Astrocyte (in vitro differentiated cells and primary cell): Measurements from ENCODE around the gene RCN2.

Experiments used
- EZH2 ChIP-seq: IDR thresholded peaks from 2 replicates; pipeline ENCODE4 v1.6.1; 2012; ENCODE audit warnings: mild to moderate bottlenecking, low read length, inconsistent platforms; ENCODE audit not compliant: insufficient read depth
- TF ChIP-seq, protein P1 (sequence below): IDR thresholded peaks from 2 replicates; pipeline ENCODE4 v1.5.1; 2011; ENCODE audit warnings: low read depth, mild to moderate bottlenecking, inconsistent platforms, low read length, moderate library complexity; ENCODE audit not compliant: insufficient read depth

DNA sequence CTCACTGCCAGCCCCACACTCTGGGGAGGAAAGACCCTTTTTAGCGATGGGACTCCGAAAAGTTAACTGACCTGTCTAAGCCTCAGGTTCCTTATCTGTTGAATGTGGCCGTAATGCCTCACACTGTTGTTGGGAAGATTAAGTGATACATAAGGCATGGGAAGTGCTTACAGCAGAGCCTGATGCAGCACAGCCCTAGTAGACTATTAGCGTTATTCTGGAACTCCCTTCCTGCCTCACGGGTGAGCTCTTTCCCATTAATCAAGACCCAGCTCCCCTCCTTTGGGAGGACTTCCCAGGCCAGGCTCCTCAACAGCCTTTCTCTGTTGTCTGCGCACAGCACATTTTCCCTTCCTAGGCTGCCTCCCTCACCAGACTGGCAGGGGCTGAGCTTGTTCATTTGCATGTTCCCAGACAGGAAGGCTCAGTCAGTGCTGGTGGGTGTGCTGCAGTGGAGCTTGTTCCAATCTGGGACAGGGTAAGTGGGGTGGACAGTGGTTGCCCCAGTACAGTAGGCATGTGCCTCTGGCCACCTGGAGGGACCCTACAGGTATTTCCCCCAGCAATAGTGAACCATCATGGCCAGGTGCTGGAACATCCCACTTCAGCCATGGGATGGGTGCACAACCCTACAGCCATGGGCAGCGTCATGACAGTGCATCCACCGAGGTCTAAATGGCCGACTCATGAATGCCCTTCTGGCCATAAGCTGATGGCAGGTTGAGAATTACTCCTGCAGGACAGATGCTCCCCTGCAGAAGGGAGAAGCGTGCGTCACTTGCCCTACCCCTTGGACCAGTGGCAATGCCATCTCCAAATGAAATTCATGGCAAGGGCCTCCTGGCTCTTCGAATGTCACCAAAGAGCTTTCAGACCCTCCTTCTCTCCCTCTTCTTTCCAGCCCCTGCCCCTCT is 57.6 kb downstream of the RCN2 start:
- TF ChIP-seq EZH2 = no peak
- TF ChIP-seq, protein P1, sequence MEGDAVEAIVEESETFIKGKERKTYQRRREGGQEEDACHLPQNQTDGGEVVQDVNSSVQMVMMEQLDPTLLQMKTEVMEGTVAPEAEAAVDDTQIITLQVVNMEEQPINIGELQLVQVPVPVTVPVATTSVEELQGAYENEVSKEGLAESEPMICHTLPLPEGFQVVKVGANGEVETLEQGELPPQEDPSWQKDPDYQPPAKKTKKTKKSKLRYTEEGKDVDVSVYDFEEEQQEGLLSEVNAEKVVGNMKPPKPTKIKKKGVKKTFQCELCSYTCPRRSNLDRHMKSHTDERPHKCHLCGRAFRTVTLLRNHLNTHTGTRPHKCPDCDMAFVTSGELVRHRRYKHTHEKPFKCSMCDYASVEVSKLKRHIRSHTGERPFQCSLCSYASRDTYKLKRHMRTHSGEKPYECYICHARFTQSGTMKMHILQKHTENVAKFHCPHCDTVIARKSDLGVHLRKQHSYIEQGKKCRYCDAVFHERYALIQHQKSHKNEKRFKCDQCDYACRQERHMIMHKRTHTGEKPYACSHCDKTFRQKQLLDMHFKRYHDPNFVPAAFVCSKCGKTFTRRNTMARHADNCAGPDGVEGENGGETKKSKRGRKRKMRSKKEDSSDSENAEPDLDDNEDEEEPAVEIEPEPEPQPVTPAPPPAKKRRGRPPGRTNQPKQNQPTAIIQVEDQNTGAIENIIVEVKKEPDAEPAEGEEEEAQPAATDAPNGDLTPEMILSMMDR = no peak
